LNCaP clone FGC (cell line): ENCODE measurements around the gene POLN.

Source experiments
- DNase-seq: peaks from one replicate; pipeline ENCODE4 v3.0.0-alpha.2; 2011; ENCODE audit warnings: low read depth
- H3K4me3 ChIP-seq: 2 replicates; pipeline ENCODE4 v1.5.1; 2011; ENCODE audit warnings: mild to moderate bottlenecking, low read depth, low read length, control low read depth
- TF ChIP-seq, protein P1 (sequence below): IDR thresholded peaks from 2 replicates; pipeline ENCODE4 v1.5.1; 2012; ENCODE audit warnings: mild to moderate bottlenecking; ENCODE audit not compliant: control insufficient read depth, insufficient read depth; ENCODE audit errors: extremely low read depth

Gene POLN

GRCh38 chr4:2092669-2093053 is 149.3 kb downstream of the POLN start:
- TF ChIP-seq, protein P1, sequence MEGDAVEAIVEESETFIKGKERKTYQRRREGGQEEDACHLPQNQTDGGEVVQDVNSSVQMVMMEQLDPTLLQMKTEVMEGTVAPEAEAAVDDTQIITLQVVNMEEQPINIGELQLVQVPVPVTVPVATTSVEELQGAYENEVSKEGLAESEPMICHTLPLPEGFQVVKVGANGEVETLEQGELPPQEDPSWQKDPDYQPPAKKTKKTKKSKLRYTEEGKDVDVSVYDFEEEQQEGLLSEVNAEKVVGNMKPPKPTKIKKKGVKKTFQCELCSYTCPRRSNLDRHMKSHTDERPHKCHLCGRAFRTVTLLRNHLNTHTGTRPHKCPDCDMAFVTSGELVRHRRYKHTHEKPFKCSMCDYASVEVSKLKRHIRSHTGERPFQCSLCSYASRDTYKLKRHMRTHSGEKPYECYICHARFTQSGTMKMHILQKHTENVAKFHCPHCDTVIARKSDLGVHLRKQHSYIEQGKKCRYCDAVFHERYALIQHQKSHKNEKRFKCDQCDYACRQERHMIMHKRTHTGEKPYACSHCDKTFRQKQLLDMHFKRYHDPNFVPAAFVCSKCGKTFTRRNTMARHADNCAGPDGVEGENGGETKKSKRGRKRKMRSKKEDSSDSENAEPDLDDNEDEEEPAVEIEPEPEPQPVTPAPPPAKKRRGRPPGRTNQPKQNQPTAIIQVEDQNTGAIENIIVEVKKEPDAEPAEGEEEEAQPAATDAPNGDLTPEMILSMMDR, result no peak
- no peak overlapping the region for H3K4me3 ChIP-seq
- no peak for DNase-seq

DNA sequence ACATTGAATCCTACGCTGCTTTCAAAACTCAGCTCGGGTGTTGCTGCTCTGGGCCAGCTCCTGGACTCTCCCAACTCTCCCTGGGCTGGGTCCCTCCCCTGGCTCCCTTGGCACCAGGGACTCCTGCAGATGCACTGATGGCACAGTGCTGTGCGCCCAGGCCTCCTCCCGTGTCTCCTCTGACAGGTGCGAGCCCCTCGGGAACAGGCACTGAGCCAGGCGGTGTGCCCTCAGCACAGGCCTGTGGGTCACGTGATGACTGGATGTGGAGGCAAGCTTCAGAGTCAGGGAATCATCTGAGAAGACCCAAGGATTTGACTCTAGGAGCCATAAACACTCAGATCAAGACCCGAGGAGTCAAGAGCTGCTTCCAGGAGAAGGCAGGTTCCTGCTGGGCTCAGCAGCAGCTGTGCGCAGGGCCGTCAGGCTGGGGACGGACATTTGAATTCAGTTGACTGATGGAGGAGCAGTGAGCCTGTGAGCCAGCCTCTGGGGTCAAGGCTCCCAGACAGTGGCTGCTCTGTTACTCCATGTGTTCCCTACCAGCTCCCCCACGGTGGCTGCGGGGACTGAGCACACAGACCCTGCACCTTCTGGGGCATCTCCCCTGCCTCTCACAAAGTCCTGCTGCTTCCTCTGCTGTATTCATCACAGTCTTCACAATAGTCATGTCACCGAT is 149.8 kb downstream of the POLN start:
- no peak for DNase-seq
- TF ChIP-seq, protein P1, result no peak
- no peak overlapping the region for H3K4me3 ChIP-seq

DNA sequence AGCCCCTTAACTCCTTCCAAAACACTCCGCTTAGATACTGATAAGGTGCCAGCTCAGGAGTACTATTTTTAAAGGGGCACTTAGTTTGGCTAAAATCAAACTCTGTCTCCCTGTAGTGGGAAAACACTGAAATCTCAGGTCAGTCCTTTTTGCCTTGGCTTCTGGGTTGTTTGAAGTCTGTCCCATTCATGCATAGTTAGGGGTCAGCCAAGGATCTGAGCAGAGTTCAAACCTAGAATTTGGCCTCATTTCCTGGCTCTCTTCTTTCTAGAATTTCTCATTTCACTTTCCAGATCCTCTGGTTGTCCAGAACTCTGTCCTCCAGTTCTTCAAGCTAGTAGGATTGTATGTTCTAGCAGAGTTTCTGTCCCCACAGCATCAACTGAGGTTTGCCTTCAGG is 151.3 kb downstream of the POLN start:
- no peak for DNase-seq
- TF ChIP-seq, protein P1, result no peak
- no peak overlapping the region for H3K4me3 ChIP-seq

GRCh38 chr4:2089222-2089621 is 152.7 kb downstream of the POLN start:
- DNase-seq, result no peak
- TF ChIP-seq, protein P1, result no peak
- H3K4me3 ChIP-seq, result no peak overlapping the region

DNA sequence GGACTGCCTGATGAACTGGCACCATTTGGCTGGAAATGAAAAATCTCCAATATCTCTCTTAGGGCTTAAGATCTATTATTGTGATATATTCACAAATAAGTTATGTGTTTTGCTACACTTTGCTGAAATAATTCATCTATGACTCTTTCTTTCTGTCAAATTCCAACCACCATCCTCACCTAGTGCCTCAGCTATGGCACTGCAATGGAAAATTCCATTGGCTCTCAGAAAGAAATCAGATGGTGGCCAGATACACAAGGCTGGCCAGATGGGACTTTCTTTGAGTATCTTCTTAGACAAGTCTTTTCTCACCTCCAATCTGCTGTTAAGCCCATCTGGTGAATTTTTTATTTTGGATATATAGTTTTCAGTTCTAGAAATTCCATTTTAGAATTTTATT is 154.8 kb downstream of the POLN start:
- no peak overlapping the region for H3K4me3 ChIP-seq
- no peak for DNase-seq
- TF ChIP-seq, protein P1, result no peak

DNA sequence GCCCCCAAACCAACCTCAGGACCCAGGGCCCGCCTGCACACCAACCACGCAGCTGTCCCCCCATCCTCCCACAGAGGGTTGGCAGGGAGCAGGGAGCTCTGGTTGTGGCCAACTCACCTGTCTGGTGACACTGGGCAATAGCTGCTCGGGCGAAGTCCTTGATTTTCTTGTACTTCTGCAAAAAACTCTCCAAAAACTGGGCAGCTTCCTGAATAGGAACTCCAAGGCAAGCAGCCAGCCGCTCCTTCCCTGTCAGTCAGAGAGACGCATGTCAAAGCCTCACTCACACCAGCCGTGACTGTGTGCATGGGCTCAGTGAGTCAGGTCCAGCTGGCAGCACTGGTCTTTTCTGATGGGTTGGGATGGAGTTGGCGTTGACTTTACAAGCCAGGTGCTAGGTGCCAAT is 156.4 kb downstream of the POLN start:
- H3K4me3 ChIP-seq, result no peak overlapping the region
- TF ChIP-seq, protein P1, result no peak
- peak; percentile 14 for DNase-seq

GRCh38 chr4:2084316-2084715 is 157.6 kb downstream of the POLN start:
- no peak for DNase-seq

More at GRCh38 chr4:2084316-2084715, 157.6 kb downstream of the POLN start:
- TF ChIP-seq, protein P1, result no peak
- no peak overlapping the region for H3K4me3 ChIP-seq
